Measurements from ENCODE around the gene CHN2.

CHN2 gene

GRCh38 chr7:29458933-29459332 lies 264.4 kb downstream of the CHN2 start:
- no peaks in the 10 kb centered on the region for H3K36me3 ChIP-seq (ENCODE audit: insufficient read depth, low read depth, low read length)
- H3K9ac ChIP-seq (ENCODE audit: low read depth, low read length): no peak overlapping the region
- no peaks in the 10 kb centered on the region for H3K4me1 ChIP-seq (ENCODE audit: insufficient read depth, low read length)
- H3K27ac ChIP-seq (ENCODE audit: low read length): no peak overlapping the region
- no peaks in the 10 kb centered on the region for H3K9me3 ChIP-seq (ENCODE audit: insufficient read depth, low read depth, low read length)
- no peak overlapping the region for H3K4me3 ChIP-seq (ENCODE audit: low read length)
- H3K27me3 ChIP-seq (ENCODE audit: insufficient read depth, low read length): no peaks in the 10 kb centered on the region

GRCh38 chr7:29459589-29459988 lies 265.0 kb downstream of the CHN2 start:
- no peaks in the 10 kb centered on the region for H3K9me3 ChIP-seq (ENCODE audit: insufficient read depth, low read depth, low read length)
- H3K4me3 ChIP-seq (ENCODE audit: low read length): no peak overlapping the region
- no peaks in the 10 kb centered on the region for H3K36me3 ChIP-seq (ENCODE audit: insufficient read depth, low read depth, low read length)
- H3K27ac ChIP-seq (ENCODE audit: low read length): no peak overlapping the region
- H3K27me3 ChIP-seq (ENCODE audit: insufficient read depth, low read length): no peaks in the 10 kb centered on the region
- no peak overlapping the region for H3K9ac ChIP-seq (ENCODE audit: low read depth, low read length)
- no peaks in the 10 kb centered on the region for H3K4me1 ChIP-seq (ENCODE audit: insufficient read depth, low read length)

- Histone ChIP-seq H3K9ac (ENCODE audit: low read depth, low read length) (no peak overlapping the region), H3K4me3 (ENCODE audit: low read length) (no peak overlapping the region)
These were observed 267.4 kb downstream of the CHN2 start for GRCh38 chr7:29461996-29462395.

GRCh38 chr7:29463504-29464158 lies 269.1 kb downstream of the CHN2 start:
- Histone ChIP-seq H3K27me3 (ENCODE audit: insufficient read depth, low read length) (no peaks in the 10 kb centered on the region), H3K9ac (ENCODE audit: low read depth, low read length) (no peak overlapping the region), H3K36me3 (ENCODE audit: insufficient read depth, low read depth, low read length) (no peaks in the 10 kb centered on the region), H3K27ac (ENCODE audit: low read length) (no peak overlapping the region), H3K4me1 (ENCODE audit: insufficient read depth, low read length) (no peaks in the 10 kb centered on the region), H3K4me3 (ENCODE audit: low read length) (no peak overlapping the region), H3K9me3 (ENCODE audit: insufficient read depth, low read depth, low read length) (no peaks in the 10 kb centered on the region)

More at GRCh38 chr7:29461996-29462395, 267.4 kb downstream of the CHN2 start:
- Histone ChIP-seq H3K4me1 (ENCODE audit: insufficient read depth, low read length) (no peaks in the 10 kb centered on the region), H3K36me3 (ENCODE audit: insufficient read depth, low read depth, low read length) (no peaks in the 10 kb centered on the region), H3K9me3 (ENCODE audit: insufficient read depth, low read depth, low read length) (no peaks in the 10 kb centered on the region), H3K27me3 (ENCODE audit: insufficient read depth, low read length) (no peaks in the 10 kb centered on the region), H3K27ac (ENCODE audit: low read length) (no peak overlapping the region)

- no peaks in the 10 kb centered on the region for H3K9me3 ChIP-seq (ENCODE audit: insufficient read depth, low read depth, low read length)
- no peaks in the 10 kb centered on the region for H3K27me3 ChIP-seq (ENCODE audit: insufficient read depth, low read length)
- H3K4me3 ChIP-seq (ENCODE audit: low read length): no peak overlapping the region
- H3K4me1 ChIP-seq (ENCODE audit: insufficient read depth, low read length): no peaks in the 10 kb centered on the region
- H3K36me3 ChIP-seq (ENCODE audit: insufficient read depth, low read depth, low read length): no peaks in the 10 kb centered on the region
- no peak overlapping the region for H3K9ac ChIP-seq (ENCODE audit: low read depth, low read length)
- H3K27ac ChIP-seq (ENCODE audit: low read length): no peak overlapping the region
These were observed 270.2 kb downstream of the CHN2 start for GRCh38 chr7:29464753-29465152.

GRCh38 chr7:29467193-29467926 lies 272.8 kb downstream of the CHN2 start:
- H3K27me3 ChIP-seq (ENCODE audit: insufficient read depth, low read length): no peaks in the 10 kb centered on the region
- H3K36me3 ChIP-seq (ENCODE audit: insufficient read depth, low read depth, low read length): no peaks in the 10 kb centered on the region
- no peak overlapping the region for H3K27ac ChIP-seq (ENCODE audit: low read length)
- no peak overlapping the region for H3K4me3 ChIP-seq (ENCODE audit: low read length)
- no peaks in the 10 kb centered on the region for H3K9me3 ChIP-seq (ENCODE audit: insufficient read depth, low read depth, low read length)
- H3K4me1 ChIP-seq (ENCODE audit: insufficient read depth, low read length): no peaks in the 10 kb centered on the region
- no peak overlapping the region for H3K9ac ChIP-seq (ENCODE audit: low read depth, low read length)

GRCh38 chr7:29468196-29468595 lies 273.6 kb downstream of the CHN2 start:
- H3K9me3 ChIP-seq (ENCODE audit: insufficient read depth, low read depth, low read length): no peaks in the 10 kb centered on the region
- no peak overlapping the region for H3K4me3 ChIP-seq (ENCODE audit: low read length)
- no peak overlapping the region for H3K27ac ChIP-seq (ENCODE audit: low read length)
- no peaks in the 10 kb centered on the region for H3K36me3 ChIP-seq (ENCODE audit: insufficient read depth, low read depth, low read length)
- H3K9ac ChIP-seq (ENCODE audit: low read depth, low read length): no peak overlapping the region
- H3K4me1 ChIP-seq (ENCODE audit: insufficient read depth, low read length): no peaks in the 10 kb centered on the region
- H3K27me3 ChIP-seq (ENCODE audit: insufficient read depth, low read length): no peaks in the 10 kb centered on the region

GRCh38 chr7:29469281-29469680 lies 274.7 kb downstream of the CHN2 start:
- H3K9me3 ChIP-seq (ENCODE audit: insufficient read depth, low read depth, low read length): no peaks in the 10 kb centered on the region
- H3K27ac ChIP-seq (ENCODE audit: low read length): no peak overlapping the region
- H3K27me3 ChIP-seq (ENCODE audit: insufficient read depth, low read length): no peaks in the 10 kb centered on the region
- H3K4me1 ChIP-seq (ENCODE audit: insufficient read depth, low read length): no peaks in the 10 kb centered on the region
- no peak overlapping the region for H3K4me3 ChIP-seq (ENCODE audit: low read length)
- H3K9ac ChIP-seq (ENCODE audit: low read depth, low read length): no peak overlapping the region
- H3K36me3 ChIP-seq (ENCODE audit: insufficient read depth, low read depth, low read length): no peaks in the 10 kb centered on the region

GRCh38 chr7:29469976-29470557 lies 275.5 kb downstream of the CHN2 start:
- Histone ChIP-seq H3K9ac (ENCODE audit: low read depth, low read length) (no peak overlapping the region), H3K27ac (ENCODE audit: low read length) (no peak overlapping the region), H3K4me1 (ENCODE audit: insufficient read depth, low read length) (no peaks in the 10 kb centered on the region), H3K27me3 (ENCODE audit: insufficient read depth, low read length) (no peaks in the 10 kb centered on the region), H3K4me3 (ENCODE audit: low read length) (no peak overlapping the region), H3K36me3 (ENCODE audit: insufficient read depth, low read depth, low read length) (no peaks in the 10 kb centered on the region), H3K9me3 (ENCODE audit: insufficient read depth, low read depth, low read length) (no peaks in the 10 kb centered on the region)

GRCh38 chr7:29471444-29472138 lies 277.0 kb downstream of the CHN2 start:
- H3K36me3 ChIP-seq (ENCODE audit: insufficient read depth, low read depth, low read length): no peaks in the 10 kb centered on the region
- H3K9me3 ChIP-seq (ENCODE audit: insufficient read depth, low read depth, low read length): no peaks in the 10 kb centered on the region
- no peaks in the 10 kb centered on the region for H3K27me3 ChIP-seq (ENCODE audit: insufficient read depth, low read length)
- no peak overlapping the region for H3K27ac ChIP-seq (ENCODE audit: low read length)
- no peak overlapping the region for H3K9ac ChIP-seq (ENCODE audit: low read depth, low read length)
- H3K4me3 ChIP-seq (ENCODE audit: low read length): no peak overlapping the region
- no peaks in the 10 kb centered on the region for H3K4me1 ChIP-seq (ENCODE audit: insufficient read depth, low read length)

- H3K27ac ChIP-seq (ENCODE audit: low read length): no peak overlapping the region
- H3K4me3 ChIP-seq (ENCODE audit: low read length): no peak overlapping the region
- no peak overlapping the region for H3K9ac ChIP-seq (ENCODE audit: low read depth, low read length)
- no peaks in the 10 kb centered on the region for H3K9me3 ChIP-seq (ENCODE audit: insufficient read depth, low read depth, low read length)
- H3K36me3 ChIP-seq (ENCODE audit: insufficient read depth, low read depth, low read length): no peaks in the 10 kb centered on the region
- H3K27me3 ChIP-seq (ENCODE audit: insufficient read depth, low read length): no peaks in the 10 kb centered on the region
- no peaks in the 10 kb centered on the region; the same call in 1 of the 2 replicates for H3K4me1 ChIP-seq (ENCODE audit: insufficient read depth, low read length)
These were observed 282.3 kb downstream of the CHN2 start for GRCh38 chr7:29476916-29477315.
